ENCODE results near the gene ZFAND3. TPM values are rescaled to one million over a fixed set of nuclear protein-coding genes. Genes with fewer than 3 reads are reported as not detected.

Gene ZFAND3
- total and polyA plus RNA-seq, 7 donors: 48.5 to 166 (median 141) TPM

DNA sequence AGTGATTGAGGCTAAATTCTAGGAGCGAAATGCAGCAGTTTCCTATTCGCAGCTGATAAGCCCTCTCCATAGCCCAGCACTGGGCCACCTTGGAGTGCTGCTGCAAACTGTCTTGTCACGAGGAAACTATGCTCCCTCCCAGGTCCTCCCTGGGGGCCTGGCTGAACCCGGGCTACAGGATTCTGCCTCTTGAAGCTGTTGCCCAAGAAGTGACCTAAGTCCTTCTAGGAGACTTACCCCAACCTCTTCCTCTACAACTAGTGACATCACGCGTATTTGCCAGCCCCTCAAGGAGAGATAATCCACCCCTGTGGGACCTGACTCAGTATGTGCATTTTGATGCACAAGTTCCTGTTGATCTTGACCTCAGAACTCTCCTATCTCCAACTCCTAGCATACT, 26.5 kb upstream of the ZFAND3 start:
- ATAC-seq: no peak
- no peak overlapping the region for H3K4me3 ChIP-seq
- H3K36me3 ChIP-seq (ENCODE audit: insufficient read depth in 1 of 2, low read depth in 1 of 2): no peaks in the 10 kb centered on the region
- H3K27me3 ChIP-seq (ENCODE audit: insufficient read depth in 3 of 3, low read length in 2 of 3): no peaks in the 10 kb centered on the region
- no peaks in the 10 kb centered on the region for H3K9me3 ChIP-seq
- peak in 1 of 2 donors; percentile 39 for DNase-seq
- no peak overlapping the region for H3K27ac ChIP-seq
- WGBS, 3 donors: 76 to 86% (median 79%) methylated on average over 6 of the region's 6 CpGs
- intact Hi-C loops (cut with DNase I): loop anchor here in 1 of 2 donors (5.0 kb wide), 1 partner anchor 219 kb away; no protein-coding TSS in a partner anchor
- TF ChIP-seq, protein P1, sequence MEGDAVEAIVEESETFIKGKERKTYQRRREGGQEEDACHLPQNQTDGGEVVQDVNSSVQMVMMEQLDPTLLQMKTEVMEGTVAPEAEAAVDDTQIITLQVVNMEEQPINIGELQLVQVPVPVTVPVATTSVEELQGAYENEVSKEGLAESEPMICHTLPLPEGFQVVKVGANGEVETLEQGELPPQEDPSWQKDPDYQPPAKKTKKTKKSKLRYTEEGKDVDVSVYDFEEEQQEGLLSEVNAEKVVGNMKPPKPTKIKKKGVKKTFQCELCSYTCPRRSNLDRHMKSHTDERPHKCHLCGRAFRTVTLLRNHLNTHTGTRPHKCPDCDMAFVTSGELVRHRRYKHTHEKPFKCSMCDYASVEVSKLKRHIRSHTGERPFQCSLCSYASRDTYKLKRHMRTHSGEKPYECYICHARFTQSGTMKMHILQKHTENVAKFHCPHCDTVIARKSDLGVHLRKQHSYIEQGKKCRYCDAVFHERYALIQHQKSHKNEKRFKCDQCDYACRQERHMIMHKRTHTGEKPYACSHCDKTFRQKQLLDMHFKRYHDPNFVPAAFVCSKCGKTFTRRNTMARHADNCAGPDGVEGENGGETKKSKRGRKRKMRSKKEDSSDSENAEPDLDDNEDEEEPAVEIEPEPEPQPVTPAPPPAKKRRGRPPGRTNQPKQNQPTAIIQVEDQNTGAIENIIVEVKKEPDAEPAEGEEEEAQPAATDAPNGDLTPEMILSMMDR (IDR thresholded peaks at IDR 0.05): no peak
- H3K4me1 ChIP-seq: peaks cover 24% of the 10 kb centered on the region

DNA sequence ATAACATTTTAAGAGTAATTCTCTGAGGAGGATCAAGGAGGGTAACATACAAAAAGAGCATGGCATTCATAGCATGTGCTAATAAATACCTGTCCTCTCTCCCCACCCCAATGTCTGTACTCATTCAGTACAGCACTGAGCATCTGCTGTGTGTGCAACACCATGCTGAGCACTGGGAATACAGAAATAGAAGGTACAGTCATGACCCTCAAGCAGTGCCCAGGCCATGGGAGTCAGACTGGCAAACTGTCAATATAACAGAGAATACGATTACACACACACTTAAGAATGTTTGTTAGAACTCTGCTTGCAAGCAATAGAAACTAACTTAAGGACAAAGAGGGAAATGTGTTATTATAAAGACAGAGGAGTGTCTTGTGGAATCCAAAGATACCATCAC, 24.7 kb upstream of the ZFAND3 start:
- Histone ChIP-seq H3K4me3 (no peak overlapping the region), H3K27me3 (ENCODE audit: insufficient read depth in 3 of 3, low read length in 2 of 3) (no peaks in the 10 kb centered on the region), H3K36me3 (ENCODE audit: insufficient read depth in 1 of 2, low read depth in 1 of 2) (no peaks in the 10 kb centered on the region), H3K27ac (peak overlapping the region; percentile 81), H3K4me1 (peaks cover 29% of the 10 kb centered on the region), H3K9me3 (no peaks in the 10 kb centered on the region)
- WGBS, 3 donors: 7 to 23% (median 20%) methylated on average over 1 of the region's 1 CpG
- peak in 1 of 2 donors; percentile 29 for DNase-seq
- intact Hi-C loops (cut with DNase I): loop anchor here in 1 of 2 donors (5.0 kb wide), 1 partner anchor 217 kb away; no protein-coding TSS in a partner anchor
- TF ChIP-seq, protein P1 (IDR thresholded peaks at IDR 0.05): no peak
- ATAC-seq: peak; percentile 82 to 86 (median 84)

DNA sequence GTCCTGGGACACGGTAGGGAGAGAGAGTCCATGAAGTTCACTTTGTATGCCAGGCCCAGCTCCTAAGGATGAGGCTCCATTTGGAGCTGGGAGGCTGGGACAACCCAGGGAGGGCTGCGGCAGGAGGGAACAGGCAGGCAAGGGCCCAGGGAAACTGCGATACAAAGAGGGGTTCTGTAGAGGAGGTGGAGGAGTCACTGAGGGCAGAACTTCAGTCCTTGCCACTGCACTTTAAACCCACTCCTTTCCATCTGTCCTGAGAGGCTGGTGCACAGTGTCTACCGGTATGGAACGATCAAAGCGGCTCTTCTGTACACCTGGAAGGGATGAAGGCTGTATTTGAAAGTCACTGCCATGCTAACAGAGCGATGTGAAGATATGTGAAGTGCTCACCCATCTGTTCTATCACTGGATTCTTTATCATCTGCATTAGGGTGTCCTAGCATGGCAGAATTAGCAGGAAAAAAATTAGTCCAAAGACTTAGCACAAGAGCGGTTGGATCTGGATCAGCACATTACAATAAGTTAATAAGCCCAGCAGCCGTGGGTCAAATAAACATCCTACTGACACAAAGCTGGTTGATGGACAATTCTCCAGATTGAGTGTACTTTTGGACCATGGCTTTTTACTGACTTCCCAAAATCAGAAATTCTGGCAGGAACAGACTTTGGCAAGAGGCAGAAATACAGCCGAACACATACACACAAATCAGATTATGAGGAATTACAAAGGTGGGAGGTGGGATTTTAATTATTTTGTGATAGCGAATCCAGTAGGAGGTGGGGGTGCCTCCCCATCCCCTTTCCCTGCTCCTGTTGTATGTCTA, 20.9 kb upstream of the ZFAND3 start:
- TF ChIP-seq, protein P1 (IDR thresholded peaks at IDR 0.05): no peak
- DNase-seq: no peak
- H3K27me3 ChIP-seq (ENCODE audit: insufficient read depth in 3 of 3, low read length in 2 of 3): no peaks in the 10 kb centered on the region
- H3K4me3 ChIP-seq: no peak overlapping the region
- ATAC-seq: no peak
- H3K4me1 ChIP-seq: peaks cover 18% of the 10 kb centered on the region
- 82 to 91% (median 83%) methylated on average over 11 of the region's 11 CpGs for WGBS, 3 donors
- no peak overlapping the region for H3K27ac ChIP-seq
- H3K9me3 ChIP-seq: no peaks in the 10 kb centered on the region
- intact Hi-C loops (cut with DNase I): no loop called here
- H3K36me3 ChIP-seq (ENCODE audit: insufficient read depth in 1 of 2, low read depth in 1 of 2): no peaks in the 10 kb centered on the region

DNA sequence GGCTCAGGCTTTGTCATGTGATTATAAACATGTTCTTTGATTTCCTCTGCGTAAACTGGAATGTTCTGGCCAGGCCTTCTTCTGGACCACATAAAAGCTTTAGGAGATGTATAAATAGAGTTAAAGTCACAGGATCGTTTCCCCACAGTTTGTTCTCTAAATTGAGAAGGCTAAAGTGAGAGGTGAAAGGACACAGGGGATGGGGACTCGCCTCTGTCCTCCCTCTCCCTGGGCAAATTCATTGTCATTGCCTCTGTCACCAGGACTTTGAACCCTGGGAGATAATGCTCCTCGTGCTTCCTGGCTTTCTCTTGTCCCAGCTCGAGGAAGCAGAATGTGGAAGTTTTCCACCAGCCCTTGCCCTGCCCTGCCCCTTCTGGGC, 20.3 kb upstream of the ZFAND3 start:
- TF ChIP-seq, protein P1 (IDR thresholded peaks at IDR 0.05): no peak
- Histone ChIP-seq H3K27me3 (ENCODE audit: insufficient read depth in 3 of 3, low read length in 2 of 3) (no peaks in the 10 kb centered on the region), H3K9me3 (no peaks in the 10 kb centered on the region), H3K4me1 (peaks cover 14% of the 10 kb centered on the region), H3K36me3 (ENCODE audit: insufficient read depth in 1 of 2, low read depth in 1 of 2) (no peaks in the 10 kb centered on the region), H3K27ac (no peak overlapping the region), H3K4me3 (no peak overlapping the region)
- DNase-seq (no peak), ATAC-seq (peak in 2 of 4 donors; percentile 1 to 8)
- WGBS, 3 donors: 42 to 77% (median 56%) methylated on average over 5 of the region's 5 CpGs
- intact Hi-C loops (cut with DNase I): no loop called here
